Fibroblast of pulmonary artery (primary cell): ENCODE measurements around the gene PSMC5.

Experiments
- DNase-seq: peaks from one replicate; pipeline ENCODE4 v3.0.0-alpha.2; 2010; ENCODE audit warnings: low read depth
- H3K4me3 ChIP-seq: replicated peaks from 2 replicates; pipeline ENCODE4 v1.5.1; 2011; ENCODE audit warnings: low read depth, mild to moderate bottlenecking, control low read depth, low read length, moderate library complexity
- TF ChIP-seq, protein P1 (sequence below): IDR thresholded peaks from 2 replicates; pipeline ENCODE4 v1.5.1; 2011; ENCODE audit warnings: mild to moderate bottlenecking, control low read depth, low read length, inconsistent platforms; ENCODE audit errors: missing control alignments

PSMC5 gene

DNA sequence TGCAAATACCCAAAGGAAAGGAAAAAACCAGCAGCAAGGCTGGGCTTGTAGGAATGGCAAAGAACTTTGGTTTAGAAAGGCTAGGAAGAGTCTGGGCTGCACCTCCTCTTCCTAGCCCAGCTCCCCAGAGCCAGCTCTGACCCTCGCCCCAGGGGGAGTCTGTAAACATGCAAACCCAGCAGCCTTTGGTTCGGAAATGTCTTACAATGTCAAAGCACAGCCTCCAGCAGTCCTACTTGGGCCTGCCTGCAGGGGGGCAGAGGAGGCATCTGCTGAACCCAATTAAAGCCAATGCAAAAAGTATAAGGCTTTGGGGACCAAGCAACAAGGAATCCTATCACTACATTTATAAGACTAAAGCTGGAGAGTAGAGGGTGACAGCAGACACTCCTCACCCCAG, 5.2 kb downstream of the PSMC5 start:
- TF ChIP-seq, protein P1, sequence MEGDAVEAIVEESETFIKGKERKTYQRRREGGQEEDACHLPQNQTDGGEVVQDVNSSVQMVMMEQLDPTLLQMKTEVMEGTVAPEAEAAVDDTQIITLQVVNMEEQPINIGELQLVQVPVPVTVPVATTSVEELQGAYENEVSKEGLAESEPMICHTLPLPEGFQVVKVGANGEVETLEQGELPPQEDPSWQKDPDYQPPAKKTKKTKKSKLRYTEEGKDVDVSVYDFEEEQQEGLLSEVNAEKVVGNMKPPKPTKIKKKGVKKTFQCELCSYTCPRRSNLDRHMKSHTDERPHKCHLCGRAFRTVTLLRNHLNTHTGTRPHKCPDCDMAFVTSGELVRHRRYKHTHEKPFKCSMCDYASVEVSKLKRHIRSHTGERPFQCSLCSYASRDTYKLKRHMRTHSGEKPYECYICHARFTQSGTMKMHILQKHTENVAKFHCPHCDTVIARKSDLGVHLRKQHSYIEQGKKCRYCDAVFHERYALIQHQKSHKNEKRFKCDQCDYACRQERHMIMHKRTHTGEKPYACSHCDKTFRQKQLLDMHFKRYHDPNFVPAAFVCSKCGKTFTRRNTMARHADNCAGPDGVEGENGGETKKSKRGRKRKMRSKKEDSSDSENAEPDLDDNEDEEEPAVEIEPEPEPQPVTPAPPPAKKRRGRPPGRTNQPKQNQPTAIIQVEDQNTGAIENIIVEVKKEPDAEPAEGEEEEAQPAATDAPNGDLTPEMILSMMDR, result no peak
- no peak for DNase-seq
- H3K4me3 ChIP-seq, result no peak overlapping the region

- TF ChIP-seq, protein P1, result no peak
- no peak overlapping the region for H3K4me3 ChIP-seq
- no peak for DNase-seq
These were observed 6.0 kb downstream of the PSMC5 start for GRCh38 chr17:63833026-63833740.

- TF ChIP-seq, protein P1, result no peak
- H3K4me3 ChIP-seq, result no peak overlapping the region
- DNase-seq, result no peak
These were observed 6.6 kb downstream of the PSMC5 start for GRCh38 chr17:63833741-63834373.

DNA sequence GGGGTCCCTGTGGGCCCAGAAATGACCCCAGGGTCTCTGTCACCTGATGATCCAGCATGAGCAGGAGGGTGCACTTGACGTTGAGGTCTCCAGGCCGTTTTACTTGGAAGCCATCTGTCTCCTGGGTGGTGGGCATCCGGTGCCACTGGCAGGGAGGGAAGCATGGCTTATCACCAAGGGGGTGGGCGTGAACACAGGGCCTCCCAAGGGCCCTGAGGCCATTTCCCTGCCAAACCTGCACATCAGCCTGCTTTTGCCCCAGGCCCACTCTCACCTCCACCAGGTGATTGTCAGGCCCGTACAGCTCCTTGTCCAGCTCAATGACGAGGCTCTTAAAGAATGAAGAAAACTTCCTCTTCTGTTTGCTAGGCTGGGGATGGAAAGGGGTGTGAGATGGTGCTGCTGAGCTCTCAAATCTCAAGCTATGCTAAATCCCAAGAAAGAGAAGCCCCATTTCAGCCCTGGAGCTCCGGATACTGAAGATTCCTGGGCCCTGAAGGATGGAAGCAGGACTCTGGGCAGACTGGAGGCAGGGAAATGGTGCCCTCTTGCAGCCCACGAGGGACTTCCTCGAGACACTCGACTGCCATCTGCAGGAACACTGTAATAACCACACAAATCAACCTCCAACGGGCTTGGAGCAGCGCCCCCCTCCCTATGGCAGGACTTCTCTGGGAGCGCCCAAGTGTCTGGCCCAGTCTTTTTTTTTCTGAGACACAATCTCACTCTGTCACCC, 7.4 kb downstream of the PSMC5 start:
- TF ChIP-seq, protein P1, result peak; percentile 54
- peak; percentile 76 for DNase-seq
- H3K4me3 ChIP-seq, result no peak overlapping the region

DNA sequence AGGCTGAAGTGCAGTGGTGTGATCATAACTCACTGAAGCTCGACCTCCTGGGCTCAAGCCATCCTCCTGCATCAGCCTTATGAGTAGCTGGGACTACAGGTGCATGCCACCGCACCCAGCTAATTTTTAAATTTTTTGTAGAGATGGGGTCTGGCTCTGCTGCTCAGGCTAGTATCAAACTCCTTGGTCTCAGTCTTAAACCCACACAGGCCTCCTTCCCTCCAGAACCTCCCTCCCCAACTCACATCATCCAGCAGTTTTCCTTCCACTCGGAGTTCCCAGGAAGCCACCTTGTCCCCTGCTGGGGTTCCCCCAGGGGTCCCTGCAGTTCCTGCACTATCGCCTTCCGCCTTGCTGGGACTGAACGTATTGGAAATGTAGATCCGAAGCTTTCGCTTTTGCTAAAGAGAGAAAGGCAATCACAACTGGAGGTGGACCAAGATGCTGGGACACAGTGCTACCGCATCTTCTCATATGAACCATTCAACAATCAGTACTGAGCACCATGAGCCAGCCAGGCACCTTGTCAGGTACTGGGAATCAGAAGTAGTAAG, 8.0 kb downstream of the PSMC5 start:
- no peak overlapping the region for H3K4me3 ChIP-seq
- TF ChIP-seq, protein P1, result no peak
- no peak for DNase-seq

GRCh38 chr17:63836811-63837210, 9.6 kb downstream of the PSMC5 start:
- no peak overlapping the region for H3K4me3 ChIP-seq
- no peak for DNase-seq
- TF ChIP-seq, protein P1, result no peak
